H1 (cell line): ENCODE results near the gene CLP1. TPM values are rescaled to one million over a fixed set of nuclear protein-coding genes. Genes with fewer than 3 reads are reported as not detected.

Experiments used
- CTCF ChIA-PET: fragments of 300-600 bp; sonication (Branson Sonifier 250); formaldehyde crosslinking; loops from one replicate; lab custom pipeline; 2021; ENCODE audit not compliant: partially characterized antibody; lab: Charles Lee
- POLR2A ChIA-PET: fragments of 300-600 bp; sonication (Branson Sonifier 250); formaldehyde crosslinking; loops from one replicate; lab custom pipeline; 2021; ENCODE audit warnings: inconsistent platforms; ENCODE audit not compliant: partially characterized antibody; lab: Charles Lee
- DNase-seq, 2 experiments: peaks; one replicate each; pipeline versions ENCODE4 v3.0.0 to v3.0.0-alpha.2; 2010 to 2022; ENCODE audit warnings: low spot score in 2 of 2, low read depth in 1 of 2, mixed read lengths in 1 of 2
- FAIRE-seq: peaks from 2 replicates; lab custom pipeline; 2011; peaks lifted over from hg19 to GRCh38; lab: Jason Lieb, UNC
- H2AFZ ChIP-seq: 2 replicates; pipeline ENCODE4 v1.8.1; 2012; ENCODE audit warnings: low read length, inconsistent platforms
- H2AK5ac ChIP-seq: 2 replicates; pipeline ENCODE4 v1.6.1; 2013; ENCODE audit warnings: low read depth, low read length
- H2BK120ac ChIP-seq: replicated peaks from 2 replicates; pipeline ENCODE3; 2013; ENCODE audit warnings: low read depth, low read length, inconsistent platforms
- H2BK12ac ChIP-seq: 2 replicates; pipeline ENCODE4 v1.6.1; 2013; ENCODE audit warnings: low read depth, low read length
- H2BK15ac ChIP-seq: 2 replicates; pipeline ENCODE4 v1.6.1; 2013; ENCODE audit warnings: low read length
- H2BK20ac ChIP-seq: 2 replicates; pipeline ENCODE4 v1.6.1; 2013; ENCODE audit warnings: low read length
- H2BK5ac ChIP-seq: 2 replicates; pipeline ENCODE4 v1.6.1; 2013; ENCODE audit warnings: low read depth, low read length
- H3K14ac ChIP-seq: 2 replicates; pipeline ENCODE4 v1.6.1; 2013; ENCODE audit warnings: inconsistent platforms; ENCODE audit not compliant: insufficient read length
- H3K18ac ChIP-seq: 2 replicates; pipeline ENCODE4 v1.6.1; 2013; ENCODE audit warnings: low read length; ENCODE audit errors: extremely low read depth
- H3K23ac ChIP-seq: 2 replicates; pipeline ENCODE4 v1.6.1; 2013; ENCODE audit warnings: inconsistent platforms; ENCODE audit not compliant: insufficient read length
- H3K23me2 ChIP-seq: 2 replicates; pipeline ENCODE4 v1.6.1; 2013; ENCODE audit warnings: low read depth, low read length
- H3K27ac ChIP-seq: 2 replicates; pipeline ENCODE4 v1.6.1; 2011; ENCODE audit warnings: low read depth, low read length, inconsistent platforms
- H3K27me3 ChIP-seq, 4 experiments: replicated peaks in 1 of 4; 1 replicate in 1 of 4; 2 replicates in 3 of 4; pipeline versions ENCODE4 v1.6.1 to v1.8.1; 2011 to 2013; ENCODE audit warnings: low read length in 3 of 4, mild to moderate bottlenecking in 3 of 4, inconsistent platforms in 2 of 4, mixed read lengths in 2 of 4, moderate library complexity in 1 of 4; ENCODE audit not compliant: control insufficient read depth in 3 of 4, insufficient read depth in 3 of 4; ENCODE audit errors: extremely low read depth in 1 of 4
- H3K36me3 ChIP-seq, 4 experiments: 2 replicates each; pipeline versions ENCODE4 v1.6.1 to v1.8.1; 2011 to 2013; ENCODE audit warnings: mild to moderate bottlenecking in 4 of 4, low read length in 3 of 4, moderate library complexity in 2 of 4, control low read depth in 1 of 4, inconsistent platforms in 1 of 4; ENCODE audit not compliant: insufficient read depth in 4 of 4, control insufficient read depth in 2 of 4
- H3K4ac ChIP-seq: replicated peaks from 2 replicates; pipeline ENCODE3; 2013; ENCODE audit warnings: low read length, low read depth, mixed read lengths, inconsistent platforms; ENCODE audit not compliant: insufficient read length
- H3K4me1 ChIP-seq, 4 experiments: replicated peaks in 1 of 4; 1 replicate in 1 of 4; 2 replicates in 3 of 4; pipeline versions ENCODE4 v1.6.1 to v1.8.1; 2011 to 2013; ENCODE audit warnings: low read length in 3 of 4, inconsistent platforms in 2 of 4, mixed read lengths in 1 of 4; ENCODE audit not compliant: insufficient read depth in 4 of 4, control insufficient read depth in 3 of 4
- H3K4me2 ChIP-seq, 2 experiments: 2 replicates each; pipeline versions ENCODE4 v1.6.1 to v1.8.1; 2011 to 2013; ENCODE audit warnings: low read depth in 2 of 2, low read length in 2 of 2, control low read depth in 1 of 2, inconsistent platforms in 1 of 2, mild to moderate bottlenecking in 1 of 2; ENCODE audit not compliant: insufficient read depth in 1 of 2
- H3K4me3 ChIP-seq, 4 experiments: fragments of 200-600, 300-600 bp in 1 of 4; sonication (generic), shearing (Covaris generic), sonication (Bioruptor Twin) in 1 of 4; 2 replicates each; pipeline versions ENCODE4 v1.5.1 to v1.8.1; 2011 to 2016; ENCODE audit warnings: low read length in 4 of 4, low read depth in 3 of 4, control low read depth in 2 of 4, inconsistent platforms in 2 of 4, mild to moderate bottlenecking in 2 of 4, mixed read lengths in 1 of 4, moderate library complexity in 1 of 4; ENCODE audit not compliant: insufficient read depth in 2 of 4; ENCODE audit errors: extremely low read depth in 1 of 4
- H3K56ac ChIP-seq: replicated peaks from 2 replicates; pipeline ENCODE3; 2013; ENCODE audit warnings: low read depth, mild to moderate bottlenecking, mixed read lengths, low read length, inconsistent platforms; ENCODE audit not compliant: insufficient read length
- H3K79me1 ChIP-seq: 2 replicates; pipeline ENCODE4 v1.6.1; 2013; ENCODE audit warnings: low read depth, low read length, control low read depth
- H3K79me2 ChIP-seq, 2 experiments: 2 replicates each; pipeline versions ENCODE4 v1.6.1 to v1.8.1; 2012 to 2013; ENCODE audit warnings: low read length in 2 of 2, mild to moderate bottlenecking in 2 of 2, inconsistent platforms in 1 of 2; ENCODE audit not compliant: insufficient read depth in 2 of 2, control insufficient read depth in 1 of 2
- H3K9ac ChIP-seq, 4 experiments: replicated peaks in 1 of 4; 1 replicate in 1 of 4; 2 replicates in 3 of 4; pipeline versions ENCODE4 v1.6.1 to v1.8.1; 2011 to 2013; ENCODE audit warnings: low read depth in 3 of 4, low read length in 3 of 4, control low read depth in 2 of 4, mild to moderate bottlenecking in 2 of 4, moderate library complexity in 2 of 4, inconsistent platforms in 1 of 4; ENCODE audit errors: extremely low read depth in 1 of 4
- H3K9me3 ChIP-seq, 2 experiments: 2 replicates each; pipeline versions ENCODE4 v1.6.1 to v1.8.1; 2012 to 2013; ENCODE audit warnings: mild to moderate bottlenecking in 2 of 2, moderate library complexity in 2 of 2, control low read depth in 1 of 2, inconsistent platforms in 1 of 2, low read depth in 1 of 2, low read length in 1 of 2, mixed read lengths in 1 of 2; ENCODE audit not compliant: insufficient read depth in 2 of 2
- H4K20me1 ChIP-seq, 2 experiments: replicated peaks in 1 of 2; 2 replicates each; pipeline versions ENCODE3 to v1.8.1; 2011 to 2013; ENCODE audit warnings: inconsistent platforms in 2 of 2, low read length in 2 of 2, mild to moderate bottlenecking in 1 of 2; ENCODE audit not compliant: insufficient read depth in 2 of 2, control insufficient read depth in 1 of 2
- H4K5ac ChIP-seq: 2 replicates; pipeline ENCODE4 v1.6.1; 2013; ENCODE audit warnings: low read length, low read depth, mixed read lengths, inconsistent platforms; ENCODE audit not compliant: insufficient read length
- H4K8ac ChIP-seq: 2 replicates; pipeline ENCODE4 v1.8.0; 2013; ENCODE audit warnings: mild to moderate bottlenecking, moderate library complexity, low read length, inconsistent platforms; ENCODE audit not compliant: insufficient read depth; ENCODE audit errors: extremely low read depth
- H4K91ac ChIP-seq: replicated peaks from 2 replicates; pipeline ENCODE3; 2013; ENCODE audit warnings: low read length, mixed read lengths, inconsistent platforms; ENCODE audit not compliant: insufficient read length
- HDAC2 ChIP-seq, 2 experiments: fragments of 300-600 bp in 1 of 2; sonication (generic) in 1 of 2; IDR thresholded peaks; 2 replicates each; pipeline ENCODE4 v1.6.1; 2011 to 2012; ENCODE audit warnings: low read depth in 2 of 2, low read length in 2 of 2, mild to moderate bottlenecking in 2 of 2, moderate library complexity in 2 of 2, borderline replicate concordance in 1 of 2, inconsistent platforms in 1 of 2
- POLR2A ChIP-seq, 2 experiments: IDR thresholded peaks; 1 replicate in 1 of 2; 2 replicates in 1 of 2; pipeline ENCODE4 v1.6.1; 2011; ENCODE audit warnings: low read depth in 2 of 2, low read length in 2 of 2, mild to moderate bottlenecking in 2 of 2; ENCODE audit errors: control extremely low read depth in 1 of 2
- POLR2AphosphoS5 ChIP-seq: IDR thresholded peaks from 2 replicates; pipeline ENCODE4 v1.6.1; 2011; ENCODE audit warnings: low read depth, low read length
- WGBS, 2 experiments: shearing (Covaris generic) in 1 of 2; methylation state at CpG; one replicate each; pipeline versions ENCODE4 v1.1.6 to v1.1.7; 2013 to 2015; ENCODE audit warnings: low lambda C conversion rate in 2 of 2, mixed read lengths in 2 of 2, inconsistent platforms in 1 of 2, low coverage in 1 of 2, missing lambda C conversion rate in 1 of 2; ENCODE audit not compliant: insufficient replicate concordance in 2 of 2, insufficient coverage in 1 of 2, insufficient read length in 1 of 2; ENCODE audit errors: extremely low coverage in 1 of 2, missing lambda C conversion rate in 1 of 2; 5-methylcytosine and 5-hydroxymethylcytosine counted together
- polyA plus RNA-seq, 7 experiments: library from polyadenylated mRNA; depleted of rRNA in 3 of 7; stranded (reverse) in 5 of 7; unstranded in 2 of 7; fragments of >200 nt in 5 of 7; fragments of 200-250 nt in 2 of 7; gene quantifications; 1 replicate in 5 of 7; 2 replicates in 1 of 7; 4 replicates in 1 of 7; pipeline versions ENCODE4 v1.2.1 to v1.2.3, GENCODE V29; 2011 to 2013; ENCODE audit warnings: missing spikeins in 2 of 7, mixed read lengths in 2 of 7
- total RNA-seq: library from RNA; stranded (reverse); fragmentation: NEBNext Ultra II Directional; extraction: Animal tissue kit (Norgen Biotek cat#: 25700); gene quantifications from 2 replicates; pipeline ENCODE4 v1.2.1, GENCODE V29; 2021

CLP1 gene
- total and polyA plus RNA-seq, 2 of the 8 experiments (the other 6 are each of a cell fraction or from before 2014, with no cell fraction given): 29.4 to 29.9 TPM

- H4K5ac ChIP-seq: no peak overlapping the region
- peaks cover 16 to 36% (median 27%) of the 10 kb centered on the region in 4 experiments for H3K4me1 ChIP-seq
Measured at GRCh38 chr11:57651408-57651807, 6.2 kb upstream of the CLP1 start.

More at GRCh38 chr11:57651408-57651807, 6.2 kb upstream of the CLP1 start:
- Histone ChIP-seq H3K79me2 (no peaks in the 10 kb centered on the region), H3K9ac (no peak overlapping the region), H2AK5ac (no peak overlapping the region), H3K4ac (no peak overlapping the region), H3K27me3 (peaks cover 0 to 4% (median 1%) of the 10 kb centered on the region in 4 experiments; a peak in 5 of 7 replicates), H4K91ac (no peak overlapping the region), H4K8ac (no peak overlapping the region), H3K23ac (no peak overlapping the region), H3K4me2 (no peak overlapping the region), H3K9me3 (no peaks in the 10 kb centered on the region), H3K23me2 (peaks cover 28% of the 10 kb centered on the region), H2BK120ac (no peak overlapping the region), H3K56ac (no peak overlapping the region), H4K20me1 (peaks cover 5 to 10% of the 10 kb centered on the region in 2 experiments), H3K14ac (no peak overlapping the region), H2AFZ (no peak overlapping the region), H2BK12ac (no peak overlapping the region), H3K4me3 (no peak overlapping the region), H3K79me1 (no peaks in the 10 kb centered on the region), H3K36me3 (no peaks in the 10 kb centered on the region), H3K18ac (no peak overlapping the region), H2BK15ac (no peak overlapping the region), H3K27ac (no peak overlapping the region), H2BK20ac (no peak overlapping the region), H2BK5ac (no peak overlapping the region)
- FAIRE-seq (no peak), DNase-seq (no peak)
- 86% methylated on average over 7 of the region's 7 CpGs; no CpG with 5 or more reads in 1 of the 2 experiments for WGBS, 2 experiments
- POLR2A ChIA-PET: interaction anchor here (0.6 to 29.6 kb wide), 20 partner anchors 2 to 860 kb away, joined by 3 to 1546 read pairs (median 3); partner anchors contain the start of genes CLP1, SELENOH, SERPING1 and SLC43A1
- CTCF ChIA-PET: interaction anchor here (0.6 to 2.8 kb wide), 6 partner anchors 11 to 193 kb away, joined by 3 to 20 read pairs (median 4); partner anchors contain the start of gene UBE2L6
- peak; percentile 83 for TF ChIP-seq POLR2AphosphoS5
- no peak for TF ChIP-seq HDAC2 (IDR thresholded peaks at IDR 0.05; ENCODE audit: borderline replicate concordance in 1 of 2, low read depth in 2 of 2, low read length in 2 of 2)
- peak in 1 of 2 experiments; percentile 79; a peak in 2 of 3 replicates for TF ChIP-seq POLR2A (IDR thresholded peaks at IDR 0.05; ENCODE audit: control extremely low read depth in 1 of 2, low read depth in 2 of 2, low read length in 2 of 2)
